T-cell (primary cell): Measurements from ENCODE around the gene TNNI2. TPM values are rescaled to one million over a fixed set of nuclear protein-coding genes. Genes with fewer than 3 reads are reported as not detected.

Experiments used
- ATAC-seq, 4 experiments: fragments of 200-7000 bp in 3 of 4; fragments of 150-1000 bp in 1 of 4; cut with Tn5 transposase; replicated peaks in 1 of 4; 1 replicate in 3 of 4; 2 replicates in 1 of 4; pipeline ENCODE4 v1.10.0; 2021; ENCODE audit warnings: moderate library complexity in 3 of 4, mild to moderate bottlenecking in 2 of 4, moderate number of reproducible peaks in 1 of 4
- CTCF ChIA-PET, 2 donors: fragments of 300-600 bp; sonication (Branson Sonifier 250); formaldehyde crosslinking; loops; one replicate each; lab custom pipeline; 2022; ENCODE audit warnings: antibody characterized with exemption in 2 of 2; lab: Charles Lee
- POLR2A ChIA-PET, 2 donors: fragments of 300-600 bp; sonication (Branson Sonifier 250); formaldehyde crosslinking; loops; one replicate each; lab custom pipeline; 2022; ENCODE audit warnings: antibody characterized with exemption in 2 of 2; lab: Charles Lee
- DNase-seq, 35 experiments: peaks; one replicate each; pipeline versions ENCODE4 v3.0.0 to v3.0.0-alpha.2; 2013 to 2023
- H3K27ac ChIP-seq: one replicate; pipeline ENCODE4 v1.5.1; 2013; ENCODE audit warnings: low read length
- H3K27me3 ChIP-seq, 2 experiments: replicated peaks in 1 of 2; 1 replicate in 1 of 2; 2 replicates in 1 of 2; pipeline versions ENCODE4 v1.6.1 to v1.7.0; 2013; ENCODE audit warnings: low read length in 1 of 2, mixed read lengths in 1 of 2; ENCODE audit not compliant: control insufficient read depth in 2 of 2, insufficient read depth in 2 of 2; ENCODE audit errors: extremely low read depth in 1 of 2
- H3K36me3 ChIP-seq, 2 donors: 1 replicate in 1 of 2; 2 replicates in 1 of 2; pipeline versions ENCODE4 v1.6.1 to v1.7.0; 2013; ENCODE audit warnings: low read length in 1 of 2; ENCODE audit not compliant: control insufficient read depth in 2 of 2, insufficient read depth in 1 of 2; ENCODE audit errors: extremely low read depth in 1 of 2
- H3K4me1 ChIP-seq, 2 experiments: 1 replicate in 1 of 2; 2 replicates in 1 of 2; pipeline versions ENCODE4 v1.6.1 to v1.7.0; 2013; ENCODE audit warnings: low read length in 2 of 2, mixed read lengths in 1 of 2; ENCODE audit not compliant: insufficient read depth in 2 of 2, control insufficient read depth in 1 of 2; ENCODE audit errors: extremely low read depth in 1 of 2
- H3K4me3 ChIP-seq, 2 donors: 1 replicate in 1 of 2; 2 replicates in 1 of 2; pipeline versions ENCODE4 v1.5.1 to v1.7.0; 2013; ENCODE audit warnings: mild to moderate bottlenecking in 2 of 2, low read length in 1 of 2, moderate library complexity in 1 of 2; ENCODE audit not compliant: control insufficient read depth in 1 of 2; ENCODE audit errors: extremely low read depth in 1 of 2
- H3K9me3 ChIP-seq: 2 replicates; pipeline ENCODE4 v1.7.0; 2013
- H3K27ac Mint-ChIP-seq, 2 donors: one replicate each; pipeline ENCODE4 v1.8.0; 2020 to 2021; ENCODE audit warnings: mild to moderate bottlenecking in 2 of 2, mixed read lengths in 2 of 2
- H3K27me3 Mint-ChIP-seq, 2 donors: one replicate each; pipeline ENCODE4 v1.8.0; 2021 to 2022; ENCODE audit warnings: mixed read lengths in 2 of 2
- H3K36me3 Mint-ChIP-seq: one replicate; pipeline ENCODE4 v1.8.0; 2021; ENCODE audit warnings: mixed read lengths
- H3K4me1 Mint-ChIP-seq, 3 donors: one replicate each; pipeline ENCODE4 v1.8.0; 2020 to 2022; ENCODE audit warnings: mixed read lengths in 3 of 3, mild to moderate bottlenecking in 1 of 3
- H3K4me3 Mint-ChIP-seq, 3 donors: one replicate each; pipeline ENCODE4 v1.8.0; 2020 to 2022; ENCODE audit warnings: mild to moderate bottlenecking in 3 of 3, mixed read lengths in 3 of 3, moderate library complexity in 3 of 3
- H3K9me3 Mint-ChIP-seq, 3 donors: one replicate each; pipeline ENCODE4 v1.8.0; 2020 to 2022; ENCODE audit warnings: mixed read lengths in 3 of 3
- WGBS: methylation state at CpG from one replicate; pipeline ENCODE4 v1.1.5; 2013; ENCODE audit warnings: missing lambda C conversion rate; ENCODE audit not compliant: insufficient coverage; 5-methylcytosine and 5-hydroxymethylcytosine counted together
- total RNA-seq, 35 experiments: library from RNA in 6 of 35; stranded (reverse) in 6 of 35; fragments of 120-200 nt in 1 of 35; gene quantifications; one replicate each; pipeline versions ENCODE4 v1.2.1 to v1.2.4 and lab custom pipeline; 2013 to 2026

The TNNI2 gene
- total RNA-seq, 5 donors from 2014 or later (not counting 1 experiment from before 2014, with no cell fraction given): 0.39 TPM; not detected in 4

- CTCF ChIA-PET: interaction anchor here in 1 of 2 donors (0.6 kb wide), 1 partner anchor 16 kb away, joined by 5 read pairs; no protein-coding TSS in a partner anchor
- peaks cover 34 to 91% of the 10 kb centered on the region in 2 experiments for H3K4me1 ChIP-seq
- no peak overlapping the region for H3K27ac ChIP-seq
- Mint-ChIP-seq H3K4me1 (peaks cover 37 to 63% (median 60%) of the 10 kb centered on the region in 3 donors), H3K9me3 (no peaks in the 10 kb centered on the region), H3K36me3 (peaks cover 5% of the 10 kb centered on the region), H3K27me3 (no peaks in the 10 kb centered on the region), H3K4me3 (no peak overlapping the region), H3K27ac (no peak overlapping the region)
- DNase-seq (no peak), ATAC-seq (no peak)
- peaks cover 19 to 23% of the 10 kb centered on the region in 2 donors for H3K36me3 ChIP-seq
- H3K4me3 ChIP-seq: no peak overlapping the region
- POLR2A ChIA-PET: no interaction called here
- no peaks in the 10 kb centered on the region for H3K27me3 ChIP-seq
- H3K9me3 ChIP-seq: no peaks in the 10 kb centered on the region
- WGBS: 85% methylated on average over 6 of the region's 8 CpGs
Observed at GRCh38 chr11:1866226-1866625, 27.4 kb downstream of the TNNI2 start.

GRCh38 chr11:1866776-1867175, 28.0 kb downstream of the TNNI2 start:
- no peaks in the 10 kb centered on the region for H3K9me3 ChIP-seq
- H3K36me3 ChIP-seq: peaks cover 19 to 23% of the 10 kb centered on the region in 2 donors
- Mint-ChIP-seq H3K4me3 (no peak overlapping the region), H3K9me3 (no peaks in the 10 kb centered on the region), H3K27ac (no peak overlapping the region), H3K27me3 (no peaks in the 10 kb centered on the region), H3K4me1 (peaks cover 37 to 67% (median 63%) of the 10 kb centered on the region in 3 donors), H3K36me3 (peaks cover 5% of the 10 kb centered on the region)
- ChIA-PET POLR2A (no interaction called here), CTCF (interaction anchor here in 1 of 2 donors (0.6 kb wide), 1 partner anchor 16 kb away, joined by 5 read pairs; no protein-coding TSS in a partner anchor)
- H3K4me3 ChIP-seq: no peak overlapping the region
- H3K27me3 ChIP-seq: no peaks in the 10 kb centered on the region
- DNase-seq (no peak), ATAC-seq (no peak)
- WGBS: 94% methylated on average over 14 of the region's 15 CpGs
- no peak overlapping the region for H3K27ac ChIP-seq
- peaks cover 31 to 97% of the 10 kb centered on the region in 2 experiments for H3K4me1 ChIP-seq

- ATAC-seq (no peak), DNase-seq (no peak)
- H3K4me3 ChIP-seq: no peak overlapping the region
- Mint-ChIP-seq H3K9me3 (no peaks in the 10 kb centered on the region), H3K4me3 (peak overlapping the region in 1 of 3 donors; percentile 79), H3K36me3 (peaks cover 5% of the 10 kb centered on the region), H3K27me3 (no peaks in the 10 kb centered on the region), H3K4me1 (peaks cover 42 to 73% (median 69%) of the 10 kb centered on the region in 3 donors), H3K27ac (no peak overlapping the region)
- no peaks in the 10 kb centered on the region for H3K27me3 ChIP-seq
- H3K27ac ChIP-seq: no peak overlapping the region
- POLR2A ChIA-PET: no interaction called here
- peaks cover 26 to 99% of the 10 kb centered on the region in 2 experiments for H3K4me1 ChIP-seq
- CTCF ChIA-PET: no interaction called here
- WGBS: 90% methylated on average over 2 of the region's 8 CpGs
- peaks cover 19 to 21% of the 10 kb centered on the region in 2 donors for H3K36me3 ChIP-seq
- no peaks in the 10 kb centered on the region for H3K9me3 ChIP-seq
Observed at GRCh38 chr11:1867381-1867780, 28.6 kb downstream of the TNNI2 start.

- H3K27me3 Mint-ChIP-seq: no peaks in the 10 kb centered on the region
- ATAC-seq: no peak
- peaks cover 29 to 99% of the 10 kb centered on the region in 2 experiments for H3K4me1 ChIP-seq
- peaks cover 13 to 16% of the 10 kb centered on the region in 2 donors for H3K36me3 ChIP-seq
- H3K9me3 ChIP-seq: no peaks in the 10 kb centered on the region
- H3K27ac ChIP-seq: no peak overlapping the region
- peaks cover 45 to 79% (median 74%) of the 10 kb centered on the region in 3 donors for H3K4me1 Mint-ChIP-seq
- H3K9me3 Mint-ChIP-seq: no peaks in the 10 kb centered on the region
- H3K27ac Mint-ChIP-seq: peak overlapping the region in 1 of 2 donors; percentile 22
- H3K27me3 ChIP-seq: no peaks in the 10 kb centered on the region
- peak overlapping the region in 1 of 3 donors; percentile 79 for H3K4me3 Mint-ChIP-seq
- H3K36me3 Mint-ChIP-seq: peaks cover 3% of the 10 kb centered on the region
- CTCF ChIA-PET: no interaction called here
- POLR2A ChIA-PET: no interaction called here
- DNase-seq: no peak
- H3K4me3 ChIP-seq: no peak overlapping the region
- 90% methylated on average over 9 of the region's 14 CpGs for WGBS
Observed at GRCh38 chr11:1868056-1868635, 29.4 kb downstream of the TNNI2 start.

- CTCF ChIA-PET: no interaction called here
- no peaks in the 10 kb centered on the region for H3K9me3 ChIP-seq
- peaks cover 29 to 99% of the 10 kb centered on the region in 2 experiments for H3K4me1 ChIP-seq
- peak overlapping the region; percentile 25 for H3K27ac ChIP-seq
- Mint-ChIP-seq H3K9me3 (no peaks in the 10 kb centered on the region), H3K36me3 (peaks cover 2% of the 10 kb centered on the region), H3K27me3 (no peaks in the 10 kb centered on the region), H3K4me1 (peaks cover 44 to 77% (median 77%) of the 10 kb centered on the region in 3 donors), H3K4me3 (peak overlapping the region; percentile 29 to 79 (median 45)), H3K27ac (peak overlapping the region; percentile 65 to 82)
- no peak overlapping the region for H3K4me3 ChIP-seq
- 75% methylated on average over 22 of the region's 25 CpGs for WGBS
- ATAC-seq (no peak), DNase-seq (no peak)
- POLR2A ChIA-PET: interaction anchor here in 1 of 2 donors (0.7 kb wide), 1 partner anchor 12 kb away, joined by 3 read pairs; no protein-coding TSS in a partner anchor
- no peaks in the 10 kb centered on the region for H3K27me3 ChIP-seq
- peaks cover 12 to 14% of the 10 kb centered on the region in 2 donors for H3K36me3 ChIP-seq
Observed at GRCh38 chr11:1868636-1869291, 30.0 kb downstream of the TNNI2 start.
